ENCODE measurements around the gene ZNF503.

The ZNF503 gene, protein sequence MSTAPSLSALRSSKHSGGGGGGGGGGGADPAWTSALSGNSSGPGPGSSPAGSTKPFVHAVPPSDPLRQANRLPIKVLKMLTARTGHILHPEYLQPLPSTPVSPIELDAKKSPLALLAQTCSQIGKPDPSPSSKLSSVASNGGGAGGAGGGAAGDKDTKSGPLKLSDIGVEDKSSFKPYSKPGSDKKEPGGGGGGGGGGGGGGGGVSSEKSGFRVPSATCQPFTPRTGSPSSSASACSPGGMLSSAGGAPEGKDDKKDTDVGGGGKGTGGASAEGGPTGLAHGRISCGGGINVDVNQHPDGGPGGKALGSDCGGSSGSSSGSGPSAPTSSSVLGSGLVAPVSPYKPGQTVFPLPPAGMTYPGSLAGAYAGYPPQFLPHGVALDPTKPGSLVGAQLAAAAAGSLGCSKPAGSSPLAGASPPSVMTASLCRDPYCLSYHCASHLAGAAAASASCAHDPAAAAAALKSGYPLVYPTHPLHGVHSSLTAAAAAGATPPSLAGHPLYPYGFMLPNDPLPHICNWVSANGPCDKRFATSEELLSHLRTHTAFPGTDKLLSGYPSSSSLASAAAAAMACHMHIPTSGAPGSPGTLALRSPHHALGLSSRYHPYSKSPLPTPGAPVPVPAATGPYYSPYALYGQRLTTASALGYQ

DNA sequence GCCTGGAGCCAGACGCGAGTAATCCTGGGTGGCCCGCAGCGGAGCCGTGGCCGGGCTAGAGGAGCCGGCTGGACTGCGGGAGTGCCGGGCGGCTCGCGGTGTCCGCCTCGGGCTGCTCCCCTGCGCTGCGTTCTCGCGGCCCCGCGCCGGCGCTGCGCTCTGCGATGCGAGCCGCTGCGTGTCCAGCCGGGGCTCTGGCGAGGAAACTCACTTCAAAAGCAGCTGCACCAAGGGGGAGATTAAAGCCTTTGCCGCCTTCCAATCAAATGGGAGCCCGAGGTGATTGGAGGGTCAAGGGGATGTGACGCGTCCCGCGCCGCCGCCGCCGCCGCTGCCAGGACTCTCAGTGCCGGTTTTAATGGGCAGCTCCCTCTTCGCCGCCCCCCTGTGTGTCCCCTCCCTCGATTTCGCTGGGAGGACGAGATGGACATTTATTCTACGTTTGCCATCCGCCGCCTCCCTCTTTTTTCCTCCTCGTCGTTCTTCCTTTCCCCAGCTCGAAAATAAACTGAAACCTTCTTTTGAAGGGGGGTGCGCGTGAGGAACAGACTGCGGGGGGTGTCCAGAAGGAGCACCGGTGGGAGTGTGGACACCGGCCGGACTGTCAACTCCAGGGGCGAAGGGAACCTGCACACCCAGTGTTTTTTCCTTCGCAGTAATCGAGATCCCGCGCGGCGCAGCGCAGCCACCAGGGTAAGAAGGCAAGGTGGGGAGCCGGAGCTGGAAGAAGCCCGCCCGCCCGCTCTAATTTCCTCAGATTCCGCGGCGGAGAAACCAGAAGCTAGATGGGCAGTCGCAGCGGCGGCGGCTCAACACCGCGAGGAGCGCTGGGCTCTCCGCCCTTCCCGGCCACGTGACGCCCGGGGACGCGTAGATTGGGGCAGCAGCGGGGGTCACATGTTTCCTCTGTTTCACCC is at the start of gene ZNF503:
Gene ZNF503, minus strand, starts transcription at position 196 of the 917 bp plus-strand sequence. CDS start 345 bp downstream, outside the sequence.
- ATAC-seq: peak; percentile 47
- Mint-ChIP-seq H3K4me3 (peak within 1 kb of the TSS; percentile 82), H3K27ac (no peak within 1 kb of the TSS), H3K4me1 (peaks cover 37% of the 10 kb centered on the region), H3K36me3 (peaks cover 5% of the 10 kb centered on the region), H3K27me3 (peaks cover 81% of the 10 kb centered on the region), H3K9me3 (peaks cover 6% of the 10 kb centered on the region)

DNA sequence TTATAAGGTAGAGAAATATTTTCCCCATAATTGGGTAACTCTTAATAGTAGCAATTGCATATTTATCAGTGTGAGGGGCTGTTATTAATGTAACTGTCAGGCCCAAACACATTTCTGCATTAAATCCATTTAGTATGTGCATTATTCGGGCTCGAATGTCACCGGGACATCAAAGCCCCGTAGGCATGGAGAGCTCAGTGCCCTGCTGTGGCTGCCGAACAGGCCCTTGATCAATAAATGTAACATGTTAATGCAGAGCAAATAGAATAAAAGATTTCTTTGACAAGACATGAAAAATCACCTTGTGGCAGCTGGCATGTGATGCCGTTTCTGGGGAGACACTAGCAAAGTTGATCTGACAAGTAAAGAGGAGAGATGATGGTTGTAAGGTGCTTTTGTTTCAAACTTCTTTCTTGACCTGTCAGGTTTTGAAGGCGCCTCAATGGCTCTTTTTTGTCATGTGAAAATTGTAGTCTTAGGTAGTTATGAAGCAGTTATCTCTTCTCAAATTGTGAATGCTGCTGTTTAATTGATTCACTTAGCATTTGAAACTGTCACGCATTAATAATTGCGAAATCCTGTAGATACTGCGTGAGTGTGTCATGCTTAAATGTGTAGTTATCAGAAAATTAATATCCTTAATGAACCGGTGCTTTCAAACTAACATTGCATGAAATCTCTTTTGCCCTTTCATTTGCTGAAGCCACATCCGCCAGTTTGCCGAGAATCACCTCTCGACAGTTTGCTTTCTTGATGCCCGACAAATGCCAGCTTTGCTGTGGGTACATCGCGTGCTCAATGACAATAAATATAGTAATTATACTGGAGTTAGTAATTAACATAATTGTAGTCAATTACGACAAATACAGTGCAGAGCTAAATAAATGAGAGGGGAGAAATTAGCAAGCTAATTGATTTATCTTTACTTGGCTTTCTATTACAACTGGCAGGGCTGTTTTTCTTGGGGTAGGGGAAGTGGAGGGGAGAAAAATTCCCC is 49.4 kb upstream of the ZNF503 start:
- no peak for ATAC-seq
- no peaks in the 10 kb centered on the region for H3K36me3 Mint-ChIP-seq
- peaks cover 51% of the 10 kb centered on the region for H3K27me3 Mint-ChIP-seq
- no peak overlapping the region for H3K27ac Mint-ChIP-seq
- peaks cover 8% of the 10 kb centered on the region for H3K9me3 Mint-ChIP-seq
- no peak overlapping the region for H3K4me3 Mint-ChIP-seq
- H3K4me1 Mint-ChIP-seq: no peaks in the 10 kb centered on the region

DNA sequence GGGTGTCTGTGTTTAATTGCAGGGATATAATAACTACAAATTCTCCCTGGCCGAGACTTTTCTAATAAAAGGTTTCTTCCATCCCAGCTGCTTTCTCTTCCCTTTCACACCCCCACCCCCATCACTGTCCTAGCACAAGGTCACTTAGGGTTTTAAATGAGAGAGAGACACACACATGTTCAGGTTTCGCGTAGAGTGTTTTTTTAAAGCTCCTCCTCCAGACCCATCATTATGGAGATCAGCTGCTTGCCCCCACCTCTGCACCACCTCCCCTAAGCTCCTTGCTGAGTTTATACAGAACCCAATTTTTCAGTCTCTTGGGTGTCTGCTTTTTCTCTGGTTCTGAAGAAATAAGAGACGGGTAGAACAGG is 48.5 kb upstream of the ZNF503 start:
- H3K9me3 Mint-ChIP-seq: peaks cover 8% of the 10 kb centered on the region
- H3K27me3 Mint-ChIP-seq: peaks cover 51% of the 10 kb centered on the region
- H3K27ac Mint-ChIP-seq: no peak overlapping the region
- no peaks in the 10 kb centered on the region for H3K36me3 Mint-ChIP-seq
- ATAC-seq: no peak
- no peaks in the 10 kb centered on the region for H3K4me1 Mint-ChIP-seq
- no peak overlapping the region for H3K4me3 Mint-ChIP-seq

GRCh38 chr10:75449382-75450074 is 48.0 kb upstream of the ZNF503 start:
- H3K4me1 Mint-ChIP-seq: no peaks in the 10 kb centered on the region
- no peak overlapping the region for H3K27ac Mint-ChIP-seq
- H3K27me3 Mint-ChIP-seq: peaks cover 49% of the 10 kb centered on the region
- no peak overlapping the region for H3K4me3 Mint-ChIP-seq
- ATAC-seq: no peak
- H3K36me3 Mint-ChIP-seq: no peaks in the 10 kb centered on the region
- peaks cover 8% of the 10 kb centered on the region for H3K9me3 Mint-ChIP-seq

DNA sequence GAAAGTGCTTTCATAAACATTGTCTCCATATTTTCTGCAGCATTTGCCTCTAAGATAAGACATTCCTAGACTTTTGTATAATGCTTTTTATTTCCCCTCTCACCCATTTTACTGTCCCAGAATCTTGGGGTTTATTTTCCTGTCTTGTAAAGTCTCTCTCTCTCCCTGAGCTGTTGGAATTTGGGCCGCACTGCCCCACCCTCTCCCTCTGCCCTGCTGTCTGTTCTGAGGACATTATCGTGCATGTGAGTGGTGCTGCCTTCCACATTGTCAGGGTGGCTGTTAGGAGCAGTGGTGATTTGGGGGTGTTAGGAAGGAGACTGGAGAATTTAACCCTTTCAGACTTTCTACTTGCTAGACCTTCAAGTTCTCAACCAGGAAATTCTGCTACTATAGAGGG is 46.6 kb upstream of the ZNF503 start:
- no peak for ATAC-seq
- Mint-ChIP-seq H3K4me1 (no peaks in the 10 kb centered on the region), H3K9me3 (peaks cover 17% of the 10 kb centered on the region), H3K27ac (no peak overlapping the region), H3K27me3 (peaks cover 36% of the 10 kb centered on the region), H3K36me3 (no peaks in the 10 kb centered on the region), H3K4me3 (no peak overlapping the region)

- H3K9me3 Mint-ChIP-seq: peaks cover 25% of the 10 kb centered on the region
- no peak overlapping the region for H3K27ac Mint-ChIP-seq
- H3K4me1 Mint-ChIP-seq: no peaks in the 10 kb centered on the region
- no peak overlapping the region for H3K4me3 Mint-ChIP-seq
- H3K27me3 Mint-ChIP-seq: peaks cover 30% of the 10 kb centered on the region
- H3K36me3 Mint-ChIP-seq: peaks cover 6% of the 10 kb centered on the region
- no peak for ATAC-seq
Observed at GRCh38 chr10:75446508-75446907, 44.9 kb upstream of the ZNF503 start.

- Mint-ChIP-seq H3K4me3 (no peak overlapping the region), H3K36me3 (peaks cover 6% of the 10 kb centered on the region), H3K9me3 (peaks cover 25% of the 10 kb centered on the region), H3K4me1 (no peaks in the 10 kb centered on the region), H3K27ac (no peak overlapping the region), H3K27me3 (peaks cover 29% of the 10 kb centered on the region)
- ATAC-seq: no peak
Observed at GRCh38 chr10:75444781-75445386, 43.3 kb upstream of the ZNF503 start.

DNA sequence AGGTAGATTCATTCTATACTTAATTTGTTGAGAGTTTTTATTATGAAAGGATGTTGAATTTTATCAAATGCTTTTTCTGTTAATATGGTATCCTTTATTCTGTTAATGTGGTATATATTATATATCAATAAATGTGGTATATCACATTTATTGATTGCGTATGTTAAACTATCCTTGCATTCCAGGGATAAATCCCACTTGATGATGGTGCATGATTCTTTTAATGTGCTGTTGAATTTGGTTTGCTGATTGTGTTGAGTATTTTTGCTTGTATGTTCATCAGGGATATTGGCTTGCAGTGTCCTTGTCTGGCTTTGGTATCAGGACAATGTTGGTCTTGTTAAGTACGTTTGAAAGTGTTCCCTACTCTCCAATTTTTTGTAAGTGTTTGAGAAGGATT is 41.8 kb upstream of the ZNF503 start:
- ATAC-seq: no peak
- peaks cover 6% of the 10 kb centered on the region for H3K36me3 Mint-ChIP-seq
- no peak overlapping the region for H3K4me3 Mint-ChIP-seq
- peaks cover 38% of the 10 kb centered on the region for H3K27me3 Mint-ChIP-seq
- H3K4me1 Mint-ChIP-seq: no peaks in the 10 kb centered on the region
- no peak overlapping the region for H3K27ac Mint-ChIP-seq
- H3K9me3 Mint-ChIP-seq: peaks cover 25% of the 10 kb centered on the region

- Mint-ChIP-seq H3K27me3 (peaks cover 32% of the 10 kb centered on the region), H3K36me3 (peaks cover 6% of the 10 kb centered on the region), H3K4me3 (no peak overlapping the region), H3K4me1 (no peaks in the 10 kb centered on the region), H3K9me3 (peaks cover 20% of the 10 kb centered on the region), H3K27ac (no peak overlapping the region)
- ATAC-seq: no peak
Observed at GRCh38 chr10:75441682-75442081, 40.1 kb upstream of the ZNF503 start.

DNA sequence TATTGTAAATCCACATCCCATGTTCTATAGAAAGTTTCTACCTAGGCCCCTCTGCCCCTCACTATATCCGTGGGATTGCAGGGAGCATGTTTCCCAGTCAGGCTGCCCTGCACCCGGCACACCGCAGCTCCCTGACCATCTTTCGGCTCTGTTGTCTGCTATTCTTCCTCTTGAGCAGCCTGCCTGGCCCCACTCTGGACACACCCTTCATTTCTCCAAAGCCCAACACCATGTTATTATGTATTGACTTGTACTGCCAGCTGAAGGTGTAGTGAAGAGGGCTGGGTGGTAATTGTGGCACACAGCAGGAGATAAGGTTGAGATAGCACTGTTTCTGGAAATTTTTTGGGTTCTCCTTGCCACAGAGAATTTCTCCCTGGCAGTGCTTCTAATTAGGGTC is 39.6 kb upstream of the ZNF503 start:
- Mint-ChIP-seq H3K36me3 (peaks cover 6% of the 10 kb centered on the region), H3K27ac (no peak overlapping the region), H3K9me3 (peaks cover 17% of the 10 kb centered on the region), H3K4me1 (no peaks in the 10 kb centered on the region), H3K27me3 (peaks cover 32% of the 10 kb centered on the region), H3K4me3 (no peak overlapping the region)
- ATAC-seq: no peak

DNA sequence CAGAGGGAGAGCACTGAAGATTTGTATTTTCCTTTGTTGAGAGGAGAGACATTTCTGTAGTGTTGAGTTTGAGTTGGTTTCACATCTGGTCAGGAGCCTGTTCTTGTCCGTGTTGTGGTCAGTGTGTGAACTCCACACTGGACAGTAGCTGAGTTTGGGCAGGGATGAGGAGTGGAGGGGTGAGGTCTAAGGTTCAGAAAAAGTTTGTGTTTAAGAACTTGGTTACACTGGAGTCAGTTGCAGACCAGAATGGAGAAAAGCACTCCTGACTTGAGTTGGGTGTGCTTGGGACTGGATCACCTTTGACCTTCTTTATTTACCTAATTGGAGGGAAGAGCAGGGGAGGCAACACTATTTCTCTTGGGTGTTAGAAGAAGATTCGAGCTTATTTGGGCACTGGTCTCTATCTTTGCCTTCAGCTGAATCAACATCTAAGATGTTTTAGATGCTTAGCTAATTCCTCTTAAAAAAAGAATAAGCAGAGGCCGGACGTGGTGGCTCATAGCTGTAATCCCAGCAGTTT is 38.8 kb upstream of the ZNF503 start:
- H3K4me1 Mint-ChIP-seq: no peaks in the 10 kb centered on the region
- no peak overlapping the region for H3K4me3 Mint-ChIP-seq
- peaks cover 6% of the 10 kb centered on the region for H3K36me3 Mint-ChIP-seq
- H3K9me3 Mint-ChIP-seq: peaks cover 17% of the 10 kb centered on the region
- H3K27me3 Mint-ChIP-seq: peaks cover 37% of the 10 kb centered on the region
- H3K27ac Mint-ChIP-seq: no peak overlapping the region
- no peak for ATAC-seq

- Mint-ChIP-seq H3K4me1 (no peaks in the 10 kb centered on the region), H3K4me3 (no peak overlapping the region), H3K9me3 (peaks cover 17% of the 10 kb centered on the region), H3K27ac (no peak overlapping the region), H3K27me3 (peaks cover 42% of the 10 kb centered on the region), H3K36me3 (peaks cover 6% of the 10 kb centered on the region)
- ATAC-seq: no peak
Observed at GRCh38 chr10:75439811-75440210, 38.2 kb upstream of the ZNF503 start.

DNA sequence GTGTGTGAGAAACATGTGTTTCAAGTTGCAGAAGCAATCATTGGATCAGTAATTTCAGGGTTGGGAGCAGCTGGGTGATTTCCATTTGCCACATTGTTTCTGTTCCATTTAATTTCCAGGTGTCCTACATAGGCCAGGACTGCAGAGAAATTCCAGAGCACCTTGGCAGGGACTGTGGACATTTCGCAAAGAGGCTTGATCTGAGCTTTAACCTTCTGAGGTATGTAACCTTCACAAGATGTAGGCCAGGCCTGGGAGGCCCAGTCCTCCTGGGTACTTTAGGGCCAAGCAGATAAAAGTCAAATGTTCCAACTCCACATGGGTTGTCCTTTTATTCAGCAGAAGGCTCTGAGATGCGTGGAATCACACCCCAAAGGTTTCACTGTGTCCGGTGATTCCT is 36.7 kb upstream of the ZNF503 start:
- Mint-ChIP-seq H3K9me3 (peaks cover 9% of the 10 kb centered on the region), H3K27ac (no peak overlapping the region), H3K27me3 (peaks cover 56% of the 10 kb centered on the region), H3K4me3 (no peak overlapping the region), H3K4me1 (no peaks in the 10 kb centered on the region), H3K36me3 (peaks cover 6% of the 10 kb centered on the region)
- no peak for ATAC-seq

All from stimulated activated memory B cell treated with anti-CD40 and anti-IgM and Interleukin-4, amounts not matched to agents 10 μg/mL and 1 μg/mL and 100 μg/mL, for 72 hours (primary cell).